Esophagus squamous epithelium (tissue), 5 donors: Measurements from ENCODE around the gene KCNIP2. TPM values are rescaled to one million over a fixed set of nuclear protein-coding genes. Genes with fewer than 3 reads are reported as not detected.

Experiments used
- DNase-seq: peaks from one replicate; lab custom pipeline; 2025; lab: John Stamatoyannopoulos, UW
- H3K27ac ChIP-seq, 4 donors: fragments of 200-600 bp; sonication (generic); one replicate each; pipeline ENCODE4 v1.5.1; 2016 to 2019; ENCODE audit warnings: mild to moderate bottlenecking in 1 of 4
- H3K27me3 ChIP-seq, 4 donors: fragments of 200-600 bp; sonication (generic); 1 replicate in 3 of 4; 2 replicates in 1 of 4; pipeline versions ENCODE4 v1.5.1 to v1.6.0; 2017 to 2021; ENCODE audit warnings: antibody characterized with exemption in 1 of 4
- H3K36me3 ChIP-seq, 3 donors: fragments of 200-600 bp; sonication (generic); one replicate each; pipeline ENCODE4 v1.5.1; 2016 to 2019
- H3K4me1 ChIP-seq, 3 donors: fragments of 200-600 bp; sonication (generic); one replicate each; pipeline ENCODE4 v1.5.1; 2017 to 2019
- H3K4me3 ChIP-seq, 4 donors: fragments of 200-600 bp; sonication (generic); 1 replicate in 3 of 4; 2 replicates in 1 of 4; pipeline ENCODE4 v1.5.1; 2016 to 2019; ENCODE audit warnings: mild to moderate bottlenecking in 2 of 4, moderate library complexity in 1 of 4
- H3K9me3 ChIP-seq, 3 donors: fragments of 200-600 bp; sonication (generic); one replicate each; pipeline ENCODE4 v1.5.1; 2016 to 2019
- CTCF ChIP-seq, 6 experiments: fragments of 450-650 bp in 4 of 6; fragments of 200-600 bp in 2 of 6; sonication (generic) in 2 of 6; IDR thresholded peaks; one replicate each; pipeline ENCODE4 v1.5.1; 2016 to 2019; ENCODE audit warnings: antibody characterized with exemption in 6 of 6, mild to moderate bottlenecking in 4 of 6, moderate library complexity in 4 of 6
- POLR2A ChIP-seq, 4 donors: fragments of 450-650 bp; IDR thresholded peaks; one replicate each; pipeline ENCODE4 v1.6.1; 2017; ENCODE audit warnings: antibody characterized with exemption in 4 of 4, mild to moderate bottlenecking in 4 of 4, moderate library complexity in 3 of 4
- WGBS, 2 donors: methylation state at CpG; one replicate each; pipeline ENCODE4 v1.1.5; 2018; 5-methylcytosine and 5-hydroxymethylcytosine counted together
- intact Hi-C: fragments of 100-400 bp; cut with DNase I; formaldehyde crosslinking; loops from one replicate; pipeline ENCODE4 v1.15.0; 2022
- total RNA-seq, 4 donors: library from RNA; depleted of rRNA; stranded (reverse); fragments of >200 nt; gene quantifications; one replicate each; pipeline ENCODE4 v1.1.0, GENCODE V29; 2016
- donor health status: DM: yes; HTN: yes; CAD: no.

The KCNIP2 gene
- total RNA-seq, 4 donors from 2014 or later, result 1.2 to 1.5 TPM; not detected in 2

GRCh38 chr10:101784558-101784957 is 59.0 kb downstream of the KCNIP2 start:
- no peak for TF ChIP-seq POLR2A (IDR thresholded peaks at IDR 0.05)
- no peak for TF ChIP-seq CTCF (IDR thresholded peaks at IDR 0.05)
- peaks cover 0 to 58% (median 26%) of the 10 kb centered on the region in 3 donors for H3K36me3 ChIP-seq

GRCh38 chr10:101783736-101784118 is 59.9 kb downstream of the KCNIP2 start:
- Histone ChIP-seq H3K27ac (peak overlapping the region; percentile 64 to 74 (median 72)), H3K9me3 (no peaks in the 10 kb centered on the region), H3K4me1 (peaks cover 36 to 62% (median 48%) of the 10 kb centered on the region in 3 donors), H3K27me3 (peaks cover 0 to 11% (median 0%) of the 10 kb centered on the region in 4 donors), H3K4me3 (peak overlapping the region; percentile 57 to 77 (median 76)), H3K36me3 (peaks cover 0 to 49% (median 19%) of the 10 kb centered on the region in 3 donors)
- 30 to 38% methylated on average over 10 of the region's 10 CpGs for WGBS, 2 donors
- TF ChIP-seq POLR2A (IDR thresholded peaks at IDR 0.05) (no peak), CTCF (IDR thresholded peaks at IDR 0.05) (no peak)
- DNase-seq, result no peak
- intact Hi-C loops, result no loop called here

More at GRCh38 chr10:101784558-101784957, 59.0 kb downstream of the KCNIP2 start:
- peaks cover 31 to 54% (median 40%) of the 10 kb centered on the region in 3 donors for H3K4me1 ChIP-seq
- DNase-seq, result no peak
- peaks cover 0 to 2% (median 0%) of the 10 kb centered on the region in 4 donors for H3K27me3 ChIP-seq
- 81 to 90% methylated on average over 2 of the region's 2 CpGs for WGBS, 2 donors
- H3K4me3 ChIP-seq, result no peak overlapping the region
- H3K9me3 ChIP-seq, result no peaks in the 10 kb centered on the region
- intact Hi-C loops, result no loop called here
- H3K27ac ChIP-seq, result no peak overlapping the region

- peaks cover 0 to 17% (median 0%) of the 10 kb centered on the region in 4 donors for H3K27me3 ChIP-seq
- TF ChIP-seq CTCF (IDR thresholded peaks at IDR 0.05) (no peak), POLR2A (IDR thresholded peaks at IDR 0.05) (peak in 1 of 4 donors; percentile 8)
- peaks cover 36 to 67% (median 51%) of the 10 kb centered on the region in 3 donors for H3K4me1 ChIP-seq
- peaks cover 0 to 43% (median 14%) of the 10 kb centered on the region in 3 donors for H3K36me3 ChIP-seq
- peak within 1 kb of the TSS; percentile 57 to 77 (median 76) for H3K4me3 ChIP-seq
- intact Hi-C loops, result no loop called here
- DNase-seq, result peak; percentile 34
- H3K9me3 ChIP-seq, result no peaks in the 10 kb centered on the region
- 0 to 2% methylated on average over 20 to 21 of the region's 57 CpGs for WGBS, 2 donors
- H3K27ac ChIP-seq, result peak within 1 kb of the TSS; percentile 64 to 74 (median 72)
Observed at GRCh38 chr10:101782811-101783735, 60.5 kb downstream of the KCNIP2 start, which contains the start of gene NPM3. TSS of gene NPM3 (minus strand) at chr10:101783446. CDS start at chr10:101783390, 56 bp downstream.

GRCh38 chr10:101781984-101782810 is 61.4 kb downstream of the KCNIP2 start:
- H3K27ac ChIP-seq, result peak overlapping the region in 2 of 4 donors; percentile 71 to 74
- intact Hi-C loops, result no loop called here
- H3K9me3 ChIP-seq, result no peaks in the 10 kb centered on the region
- no peak for DNase-seq
- WGBS, 2 donors, result 34 to 41% methylated on average over 9 of the region's 17 CpGs
- TF ChIP-seq CTCF (IDR thresholded peaks at IDR 0.05), result no peak
- no peak for TF ChIP-seq POLR2A (IDR thresholded peaks at IDR 0.05)
- peak overlapping the region; percentile 57 to 77 (median 76) for H3K4me3 ChIP-seq
- H3K4me1 ChIP-seq, result peaks cover 36 to 67% (median 51%) of the 10 kb centered on the region in 3 donors
- H3K27me3 ChIP-seq, result peaks cover 0 to 26% (median 1%) of the 10 kb centered on the region in 4 donors
- H3K36me3 ChIP-seq, result peaks cover 0 to 34% (median 12%) of the 10 kb centered on the region in 3 donors
